HG03378 (cell line): Measurements from ENCODE around the gene CREB3L4.
A peak's percentile ranks its signal among the peaks of the same experiment; 100 is the strongest.

Experiments
- ATAC-seq: cut with Tn5 transposase; IDR thresholded peaks from one replicate; pipeline ENCODE4 v1.9.1; 2021; ENCODE audit warnings: mild to moderate bottlenecking, moderate library complexity; ENCODE audit not compliant: unreplicated experiment

CREB3L4 gene

DNA sequence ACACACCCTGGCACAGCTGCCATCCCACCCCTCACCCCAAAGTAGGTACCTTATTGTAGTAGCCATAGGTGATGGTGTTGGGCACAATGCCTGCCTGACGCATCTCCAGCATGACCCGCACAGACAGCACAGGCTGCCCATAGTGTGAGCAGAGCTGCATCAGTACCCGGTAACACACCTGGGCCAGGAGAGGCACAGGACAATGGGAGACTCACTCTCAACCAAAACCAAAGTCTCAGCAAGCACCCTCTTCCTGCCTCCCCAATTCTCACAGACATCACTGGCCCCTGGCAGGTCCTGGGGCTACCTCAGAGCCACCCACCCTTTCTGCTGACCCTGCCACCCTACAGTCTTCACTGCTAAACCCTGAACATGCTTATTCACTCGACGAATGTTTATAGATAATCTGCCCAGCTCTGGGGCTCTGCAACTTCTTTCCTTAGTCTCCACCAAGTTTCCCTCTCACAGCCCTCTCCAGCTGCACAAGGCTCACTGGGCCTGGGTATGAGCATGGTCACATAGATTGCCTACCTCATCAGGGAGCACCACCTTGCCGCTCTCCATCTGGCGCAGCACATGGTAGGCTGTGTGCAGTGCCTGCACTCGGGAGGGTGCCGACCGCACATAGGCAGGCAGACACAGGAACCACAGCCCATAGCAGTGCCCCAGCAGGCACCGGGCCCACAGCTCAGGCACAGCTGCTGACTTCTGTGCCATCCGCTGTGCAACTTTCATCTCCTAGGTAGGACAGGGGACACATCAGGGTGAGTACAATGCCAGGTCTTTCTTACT, 31.5 kb upstream of the CREB3L4 start:
- no peak for ATAC-seq

DNA sequence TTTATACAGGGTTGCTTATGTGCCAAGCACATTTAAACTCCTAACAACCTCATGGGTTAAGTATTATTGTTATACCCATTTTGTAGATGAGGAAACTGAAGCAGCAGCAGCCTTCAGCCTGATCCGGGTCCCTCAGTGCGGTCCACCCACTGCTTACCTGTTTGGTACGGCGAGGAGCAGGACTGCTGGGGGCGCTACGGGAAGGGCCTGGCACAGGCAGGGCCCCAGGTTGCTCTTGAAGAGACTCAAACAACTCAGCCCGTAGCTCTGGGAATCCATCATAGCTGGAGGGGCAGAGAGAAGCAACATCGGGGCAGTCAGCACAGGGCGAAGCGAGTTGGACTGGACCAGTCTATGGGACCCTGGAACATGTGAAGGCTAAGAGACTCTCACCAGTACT, 30.4 kb upstream of the CREB3L4 start:
- ATAC-seq = no peak

DNA sequence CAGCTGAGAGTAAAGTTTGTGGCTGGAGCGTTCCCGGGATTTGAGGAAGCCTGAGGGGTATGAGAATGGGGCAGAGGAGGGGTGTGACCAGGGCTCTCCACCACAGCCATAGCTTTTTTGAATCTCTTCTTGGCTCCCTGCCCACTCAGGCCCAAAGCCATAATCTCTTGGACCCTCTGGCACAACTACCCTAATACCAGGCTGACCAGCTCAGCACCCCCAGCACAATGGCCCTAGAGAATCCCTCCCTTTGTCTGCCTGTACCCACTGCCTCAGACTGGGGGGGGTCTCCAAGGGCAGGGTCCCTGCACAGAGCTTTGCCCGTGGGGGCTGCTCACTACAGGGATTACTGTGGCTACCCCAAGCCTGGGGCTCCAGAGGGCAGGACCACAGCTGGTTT, 28.7 kb upstream of the CREB3L4 start:
- ATAC-seq = no peak

DNA sequence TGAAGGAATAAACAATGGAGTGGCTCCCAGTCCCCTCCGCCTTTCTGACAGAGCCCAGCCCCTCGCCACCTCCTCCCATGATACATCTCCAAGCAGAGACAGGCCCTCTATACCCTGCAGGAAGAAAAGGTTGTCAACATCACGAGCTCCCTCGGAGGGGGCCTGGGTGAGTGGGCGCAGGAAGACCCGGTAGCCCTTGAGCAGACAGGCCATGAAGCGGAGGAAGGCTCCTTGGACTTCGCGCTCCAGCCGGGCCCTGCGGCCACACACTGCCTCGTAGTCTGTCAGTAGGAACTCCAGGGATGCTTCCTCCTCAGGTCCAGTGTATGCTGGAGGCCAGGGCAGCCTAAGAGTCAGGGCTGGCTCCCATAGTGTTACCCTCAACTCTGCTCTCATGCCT, 28.2 kb upstream of the CREB3L4 start:
- ATAC-seq = no peak

DNA sequence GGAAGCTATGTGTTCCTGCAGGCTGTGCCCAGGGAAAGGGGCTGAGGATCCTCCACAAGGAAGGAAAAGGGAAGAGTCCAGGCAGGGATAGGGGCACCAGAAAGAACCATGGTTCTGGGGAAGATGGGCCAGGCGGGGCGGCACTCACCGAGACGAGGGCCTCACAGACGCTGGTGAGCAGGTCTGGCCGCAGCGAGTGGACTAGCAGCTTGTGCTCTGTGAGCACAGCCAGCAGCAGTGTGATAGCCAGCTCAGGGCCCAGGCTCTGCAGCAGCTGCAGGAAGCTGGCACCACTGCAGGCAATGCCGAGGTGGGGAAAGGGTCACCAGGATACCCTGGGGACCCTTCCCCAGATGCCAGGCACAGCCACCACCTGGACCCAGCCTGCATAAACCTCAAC, 26.9 kb upstream of the CREB3L4 start:
- ATAC-seq = no peak

DNA sequence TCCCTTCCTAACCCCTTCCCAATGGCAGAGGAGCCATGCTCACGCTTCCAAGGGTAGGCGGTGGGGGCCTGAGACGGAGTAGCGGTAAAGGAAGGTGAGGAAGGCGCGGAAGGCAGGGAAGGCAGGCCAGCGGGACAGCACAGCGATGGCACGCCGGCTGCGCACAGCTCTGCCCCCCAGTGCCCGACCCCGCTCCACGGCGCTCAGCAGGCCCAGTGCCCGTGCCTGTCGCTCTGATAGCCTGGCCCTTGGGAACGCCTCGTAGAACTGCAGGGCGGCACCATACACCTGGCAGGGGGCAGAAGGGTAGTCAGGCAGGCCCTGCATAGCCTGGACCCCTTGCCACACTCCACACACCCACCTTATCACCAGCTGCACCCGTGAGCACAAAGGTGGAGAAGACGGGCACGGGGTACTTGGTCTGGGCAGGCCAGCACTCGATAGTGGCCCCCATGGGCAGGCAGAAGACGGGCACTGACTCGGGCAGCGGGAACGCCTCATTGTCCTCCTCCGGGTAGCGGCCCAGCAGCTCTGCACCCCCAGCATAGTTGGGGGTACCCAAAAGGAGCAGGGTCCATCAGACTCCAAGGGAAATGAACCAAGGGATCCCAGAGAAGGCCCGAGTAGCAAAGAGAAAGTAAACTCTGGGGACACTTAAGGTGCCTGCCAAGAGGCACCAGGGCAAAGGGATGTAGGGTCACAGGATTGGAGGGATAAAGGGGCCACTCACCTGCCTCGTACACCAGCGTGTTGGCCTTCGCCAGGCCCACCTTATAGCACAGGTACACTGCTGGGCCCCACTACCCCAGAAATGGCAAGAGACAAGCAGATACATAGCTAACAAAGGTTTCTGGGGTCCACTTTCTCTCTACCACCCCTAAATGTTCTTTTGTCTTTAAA, 25.6 kb upstream of the CREB3L4 start:
- no peak for ATAC-seq

DNA sequence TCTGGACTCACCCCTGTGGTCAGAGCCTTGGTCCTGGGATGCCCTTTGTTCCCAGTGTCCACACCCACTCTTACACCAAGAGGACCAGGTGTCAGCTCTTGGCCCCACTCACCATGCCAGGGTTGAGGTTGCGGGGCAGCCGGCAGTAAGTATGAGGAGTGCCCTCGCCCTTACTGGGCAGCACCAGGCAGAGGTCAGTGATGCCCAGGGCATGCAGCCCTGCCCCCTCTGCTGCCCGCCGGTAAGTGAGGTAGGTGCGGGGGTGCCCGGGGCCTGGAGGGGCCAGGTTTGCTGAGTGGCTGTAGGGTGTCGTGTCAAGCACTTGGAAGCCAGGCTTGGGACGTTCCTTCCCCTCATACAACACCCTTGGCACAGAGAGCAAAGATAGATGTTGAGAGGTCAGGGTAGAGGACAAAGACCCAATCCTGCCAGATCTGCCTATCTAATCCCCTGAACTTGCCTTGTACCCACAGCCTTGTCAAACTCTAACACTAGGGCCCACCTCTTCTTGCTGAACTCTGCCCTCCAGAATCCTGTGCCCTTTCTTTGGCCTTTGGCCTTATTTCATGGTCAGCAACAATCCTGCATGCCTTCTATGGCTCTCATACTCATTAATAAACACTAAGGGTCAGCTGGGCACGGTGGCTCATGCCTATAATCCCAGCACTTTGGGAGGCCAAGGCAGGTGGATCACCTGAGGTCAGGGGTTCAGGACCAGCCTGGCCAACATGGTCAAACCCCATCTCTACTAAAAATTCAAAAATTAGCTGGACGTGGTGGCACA, 24.7 kb upstream of the CREB3L4 start:
- no peak for ATAC-seq

DNA sequence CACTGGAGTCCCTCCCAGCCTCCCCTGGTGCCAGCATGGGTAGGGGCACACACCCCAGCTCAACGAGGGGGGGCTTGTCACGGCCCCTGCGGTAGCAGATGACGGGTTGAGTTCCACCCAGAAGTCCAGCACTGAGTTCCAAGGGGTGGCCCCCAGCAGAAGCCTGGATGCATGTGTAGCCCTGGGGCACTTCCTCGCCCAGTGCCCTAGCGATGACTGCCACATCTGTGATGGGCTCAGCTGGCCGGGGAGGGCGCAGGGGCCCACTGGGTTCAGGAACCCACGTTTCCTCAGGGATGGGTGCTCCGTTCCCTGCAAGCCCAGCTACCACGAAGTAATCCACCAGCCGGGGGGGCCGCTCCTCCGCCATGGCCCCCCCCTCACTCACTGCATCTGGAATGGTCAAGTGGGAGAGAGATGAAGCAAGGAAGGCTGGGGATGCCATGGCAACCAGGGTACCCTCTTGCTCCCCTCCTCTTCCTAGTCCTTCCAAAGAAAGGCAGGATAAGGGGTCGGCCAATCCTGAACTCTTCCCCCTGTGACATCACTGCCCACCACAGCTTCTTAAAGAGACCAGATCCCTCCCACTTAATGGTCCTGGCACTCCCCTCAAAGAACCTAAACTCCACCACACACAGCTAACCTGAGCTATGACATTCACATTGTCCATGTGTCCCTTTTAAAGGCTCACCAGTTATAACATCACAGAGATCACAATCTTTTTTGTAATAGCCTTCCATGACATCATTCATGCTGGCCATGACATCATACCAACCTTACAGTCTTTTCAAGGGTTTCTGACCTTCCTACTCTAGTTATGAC, 23.5 kb upstream of the CREB3L4 start:
- no peak for ATAC-seq

DNA sequence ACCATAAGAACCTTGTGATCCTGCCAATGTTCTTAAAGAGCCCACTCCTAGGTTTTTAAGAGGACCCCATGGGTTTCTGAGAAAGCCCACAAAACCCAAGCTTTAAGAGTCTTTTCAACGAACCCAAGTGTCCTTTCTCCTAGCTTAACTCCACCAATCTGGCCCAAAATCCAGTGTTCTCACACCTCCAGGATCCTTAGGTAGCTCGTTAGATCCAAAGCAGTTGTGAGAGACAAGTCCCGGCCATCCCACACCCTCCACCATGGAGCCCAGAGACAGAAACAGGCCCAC, 22.9 kb upstream of the CREB3L4 start:
- no peak for ATAC-seq

DNA sequence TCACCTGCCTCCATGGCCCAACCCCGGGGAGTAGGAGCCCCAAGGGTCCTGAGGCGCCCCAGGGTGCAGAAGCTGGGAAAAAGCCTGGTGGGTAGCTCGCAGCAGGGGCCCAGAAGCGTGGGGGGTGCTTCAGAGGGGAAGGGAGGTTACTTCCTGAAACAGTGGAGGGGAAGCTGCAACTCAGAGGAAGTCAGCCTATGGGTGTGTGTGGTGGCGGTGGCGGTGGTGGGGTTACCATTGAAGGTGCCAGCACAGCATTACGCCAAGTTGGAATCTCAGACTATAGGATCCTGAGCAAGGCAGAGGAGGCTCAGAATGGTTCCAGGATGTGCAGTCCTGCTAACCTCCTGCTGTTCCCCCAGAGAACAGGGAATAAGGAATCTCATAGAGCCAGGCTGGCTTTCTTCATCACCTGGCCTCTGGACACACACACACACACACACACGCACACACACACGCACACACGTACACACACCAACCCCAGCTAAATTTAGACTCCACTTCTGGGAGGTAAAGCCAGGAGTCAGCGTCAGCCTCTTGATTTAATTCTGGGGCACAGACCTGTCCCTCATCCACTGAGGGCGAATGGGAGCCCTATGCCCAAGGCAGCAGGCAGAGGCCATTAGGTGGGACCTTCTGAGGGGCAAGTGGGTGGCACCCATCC, 22.4 kb upstream of the CREB3L4 start:
- ATAC-seq = no peak

DNA sequence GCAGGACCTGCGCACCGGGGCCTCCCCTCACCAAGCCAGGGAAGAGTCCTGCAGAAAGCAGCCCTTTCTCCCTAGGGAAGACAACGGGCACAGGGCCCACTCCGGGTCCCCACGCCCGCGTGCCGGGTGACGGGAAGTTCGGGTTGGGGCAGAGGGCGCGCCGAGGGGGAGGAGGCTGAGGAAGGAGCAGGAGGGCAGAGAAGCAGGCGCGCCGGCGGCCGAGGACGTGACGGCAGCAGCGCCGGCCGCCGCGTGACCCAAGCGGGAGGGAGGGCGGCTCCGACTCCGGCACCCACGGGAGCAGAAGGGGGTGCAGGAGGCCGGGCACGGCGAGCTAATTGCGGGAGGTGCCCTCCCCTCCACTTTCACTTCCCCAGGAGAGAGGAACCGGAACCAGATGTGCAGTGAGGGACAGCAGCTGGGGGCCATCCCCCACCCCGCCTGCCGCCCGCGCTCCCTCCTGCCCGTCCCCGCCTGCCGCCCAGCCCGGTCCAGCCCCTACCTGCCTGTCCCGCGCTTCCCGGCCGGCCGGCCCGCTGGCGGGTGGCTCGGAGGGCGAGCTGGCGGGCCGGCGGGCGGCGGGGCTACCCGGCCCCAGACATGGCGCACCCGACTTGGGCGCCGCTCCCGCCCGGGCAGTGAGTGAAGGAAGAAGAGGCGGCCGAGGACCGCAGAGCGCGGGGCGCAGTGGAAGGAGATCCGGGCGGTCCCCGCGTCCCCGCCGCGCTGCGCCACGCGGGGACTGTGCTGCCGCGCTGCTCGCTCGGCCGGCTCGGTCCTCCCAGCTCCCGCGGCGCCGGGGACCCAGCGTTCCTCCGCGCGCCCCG, 21.7 kb upstream of the CREB3L4 start:
- ATAC-seq = peak; percentile 63

DNA sequence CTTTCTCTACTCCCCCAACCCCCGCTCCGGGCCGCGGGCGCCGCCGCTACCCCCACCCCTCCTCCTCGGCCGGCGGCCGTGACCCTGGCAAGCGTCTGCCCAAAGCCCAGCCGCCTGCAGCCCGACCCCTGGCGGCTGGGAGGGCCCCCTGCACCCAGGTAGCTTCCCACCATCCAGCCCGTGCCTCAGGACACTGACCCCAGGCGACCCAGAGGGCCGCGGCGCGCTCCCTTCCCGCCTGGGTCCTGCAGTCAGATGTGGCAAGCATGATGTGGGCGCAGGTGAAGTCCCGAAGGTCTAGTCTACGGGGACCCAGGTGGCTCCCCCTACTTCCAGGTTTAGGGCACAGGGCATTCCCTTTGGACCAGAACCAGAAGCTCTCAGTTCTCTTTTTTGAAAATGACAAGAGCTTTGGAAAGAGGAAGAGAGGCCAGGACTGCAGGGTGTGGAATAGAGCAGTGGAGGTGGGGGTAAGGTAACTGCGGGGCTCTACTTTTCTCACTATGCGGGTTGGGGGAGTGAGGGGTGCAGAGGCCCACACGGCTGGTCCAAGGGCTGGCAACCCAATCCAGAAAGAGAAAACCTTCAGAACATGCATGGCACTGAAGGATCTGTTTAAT, 21.0 kb upstream of the CREB3L4 start, which contains the start of gene DENND4B:
TSS of gene DENND4B (minus strand) at position 97 of the 620 bp plus-strand sequence. CDS start 2,344 bp downstream, outside the sequence.
- ATAC-seq = peak; percentile 33

DNA sequence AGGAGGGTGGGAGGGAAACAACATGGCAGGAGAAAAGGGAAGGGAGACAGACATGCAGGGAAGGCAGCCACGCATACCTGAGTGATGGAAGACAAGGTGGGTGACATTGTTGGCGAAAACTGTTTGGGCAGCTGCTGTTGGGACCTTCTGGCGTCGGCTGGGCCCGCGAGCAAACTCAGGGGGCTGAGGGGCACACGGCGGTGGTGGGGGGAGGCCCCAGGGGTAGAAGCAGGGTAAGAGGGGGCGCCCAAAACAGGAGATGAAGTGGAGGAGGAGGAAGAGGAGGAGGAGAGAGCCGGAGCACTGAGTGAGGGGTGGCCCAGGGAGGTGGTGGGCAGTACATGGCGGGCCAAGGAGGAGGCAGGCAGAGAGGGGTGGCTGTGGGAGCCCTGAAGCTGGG, 16.5 kb upstream of the CREB3L4 start:
- no peak for ATAC-seq

DNA sequence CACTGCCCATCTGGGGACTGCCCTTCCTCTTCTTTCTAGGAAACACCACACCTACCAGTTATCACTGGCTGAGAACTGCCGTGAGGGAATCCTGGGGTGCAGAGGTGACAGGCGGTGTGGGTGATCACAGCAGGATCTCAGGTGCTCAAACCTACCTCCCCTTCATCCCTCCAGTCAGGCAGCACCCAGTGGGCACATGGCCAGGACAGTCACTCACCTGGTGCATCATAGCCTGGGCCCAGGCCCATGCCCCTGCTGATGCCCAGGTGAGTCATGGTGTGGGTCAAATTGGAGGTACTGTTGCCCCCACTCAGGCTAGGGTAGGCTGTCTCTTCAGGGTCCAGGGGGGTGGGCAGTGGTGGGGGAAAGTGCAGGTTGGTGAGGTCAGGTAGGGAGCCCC, 15.9 kb upstream of the CREB3L4 start:
- ATAC-seq = no peak

DNA sequence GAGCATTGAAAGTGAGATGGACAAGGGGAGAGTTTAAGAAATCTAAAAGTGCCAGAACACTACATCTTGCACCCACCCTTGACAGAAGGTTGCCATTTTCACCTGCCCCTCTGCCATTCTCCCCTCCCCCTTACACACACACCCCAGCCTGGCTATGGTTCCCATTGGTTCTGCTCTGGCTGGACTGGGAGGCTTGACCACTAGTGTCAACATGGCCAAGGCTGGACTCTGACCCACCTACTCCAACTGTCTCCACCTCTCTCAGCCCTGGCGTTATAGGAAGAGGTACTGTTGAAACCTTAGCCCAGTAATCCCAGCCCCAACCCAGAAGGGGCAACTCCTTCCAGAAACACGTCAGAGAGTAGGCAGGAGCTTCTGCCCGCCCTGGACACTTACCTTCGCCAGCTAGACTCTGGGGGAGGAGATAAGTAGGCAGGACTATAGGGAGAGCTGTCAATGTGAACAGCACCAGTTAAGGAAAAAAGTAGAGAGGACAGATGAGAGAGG, 13.8 kb upstream of the CREB3L4 start:
- ATAC-seq = no peak

DNA sequence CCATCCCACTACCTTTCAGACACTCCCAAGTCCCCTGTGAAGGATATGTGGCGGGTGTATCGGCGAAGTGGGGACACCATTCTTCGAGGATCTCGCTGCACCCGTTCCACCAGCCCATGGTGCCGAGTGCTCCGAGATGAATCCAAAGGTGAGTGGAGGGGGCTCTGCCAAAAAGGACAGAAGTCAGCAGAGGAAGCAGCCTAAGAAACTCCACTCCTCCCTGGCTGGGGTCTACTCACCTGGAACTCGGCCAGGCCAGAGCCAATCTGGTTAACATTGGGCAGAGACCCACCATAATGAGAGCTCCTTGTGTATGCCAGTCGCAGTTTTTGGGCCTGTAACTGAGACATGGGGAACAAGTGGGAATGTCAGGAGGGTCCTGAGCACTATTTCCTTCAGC, 12.9 kb upstream of the CREB3L4 start:
- no peak for ATAC-seq

DNA sequence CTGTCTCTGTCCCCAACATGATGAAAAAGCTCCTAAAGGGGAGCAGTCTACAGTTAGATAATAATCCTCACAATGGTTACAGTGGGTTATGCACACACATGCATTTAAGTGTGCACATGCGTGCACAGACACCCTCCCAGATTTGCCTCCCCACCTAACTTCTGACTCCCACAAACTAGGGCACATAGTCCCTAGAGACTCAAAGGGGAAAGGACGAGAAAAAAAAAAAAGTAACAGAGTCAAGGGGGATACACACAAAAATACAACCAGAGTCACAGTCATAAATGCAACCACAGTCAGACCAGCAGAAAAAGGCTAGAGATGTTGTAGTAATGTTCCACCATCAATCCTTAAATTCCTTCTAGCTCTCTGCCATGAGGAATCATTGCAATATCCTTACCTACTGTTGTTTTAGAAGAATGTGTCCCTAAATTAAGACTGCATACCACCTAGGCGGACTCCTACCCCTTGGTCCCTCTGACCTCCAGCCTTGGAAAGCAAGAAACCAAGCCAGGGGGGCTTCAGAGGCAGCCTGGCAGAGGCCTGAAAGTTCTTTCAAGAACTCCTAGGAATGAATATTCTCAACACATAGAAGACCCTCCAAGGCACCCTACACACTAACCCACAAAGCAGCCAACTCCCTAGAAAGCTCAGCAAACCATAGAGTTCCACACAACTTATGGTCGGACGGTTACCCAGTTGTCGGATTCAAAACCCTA, 10.5 kb upstream of the CREB3L4 start:
- ATAC-seq = no peak

DNA sequence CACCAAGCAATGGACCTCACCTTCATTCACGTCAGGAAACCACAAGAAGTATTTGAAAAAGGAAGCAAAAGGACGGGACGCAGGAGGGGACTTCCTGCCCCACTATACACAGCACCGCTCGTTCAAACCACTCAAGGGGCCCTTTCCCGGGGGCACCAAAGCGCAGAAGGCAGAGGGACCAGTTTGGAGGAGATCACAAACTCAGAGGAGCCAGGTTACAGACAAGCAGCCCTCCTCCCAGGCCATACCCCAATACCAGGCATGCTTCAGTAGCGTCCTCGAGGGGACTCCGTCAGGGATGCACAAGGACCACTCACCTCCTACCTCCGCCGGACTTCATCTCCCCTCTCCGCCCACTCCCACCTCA, 10.0 kb upstream of the CREB3L4 start:
- no peak for ATAC-seq
